Liver (tissue), 9 donors: ENCODE results near the gene MAOA. TPM values are rescaled to one million over a fixed set of nuclear protein-coding genes. Genes with fewer than 3 reads are reported as not detected.

Source experiments
- DNase-seq: peaks from one replicate; pipeline ENCODE4 v3.0.0-alpha.2; 2017; ENCODE audit warnings: low spot score
- H3K27ac ChIP-seq, 2 donors: one replicate each; pipeline ENCODE4 v1.7.0; 2013; ENCODE audit warnings: inconsistent platforms in 2 of 2, low read length in 2 of 2, control low read depth in 1 of 2, low read depth in 1 of 2, mild to moderate bottlenecking in 1 of 2
- H3K27me3 ChIP-seq, 4 donors: one replicate each; pipeline versions ENCODE4 v1.6.1 to v1.7.0; 2013; ENCODE audit warnings: low read length in 3 of 4, inconsistent platforms in 1 of 4, mild to moderate bottlenecking in 1 of 4, moderate library complexity in 1 of 4; ENCODE audit not compliant: control insufficient read depth in 4 of 4, insufficient read depth in 4 of 4
- H3K36me3 ChIP-seq, 4 donors: one replicate each; pipeline versions ENCODE4 v1.6.1 to v1.7.0; 2013; ENCODE audit warnings: low read length in 3 of 4, mild to moderate bottlenecking in 3 of 4, low read depth in 1 of 4, moderate library complexity in 1 of 4; ENCODE audit not compliant: control insufficient read depth in 4 of 4, insufficient read depth in 3 of 4
- H3K4me1 ChIP-seq, 4 donors: one replicate each; pipeline versions ENCODE4 v1.6.1 to v1.7.0; 2013; ENCODE audit warnings: low read length in 3 of 4, mild to moderate bottlenecking in 3 of 4, moderate library complexity in 1 of 4; ENCODE audit not compliant: control insufficient read depth in 4 of 4, insufficient read depth in 4 of 4
- H3K4me3 ChIP-seq, 3 donors: one replicate each; pipeline versions ENCODE4 v1.6.1 to v1.7.0; 2013; ENCODE audit warnings: low read length in 3 of 3, control low read depth in 1 of 3, low read depth in 1 of 3, mild to moderate bottlenecking in 1 of 3
- H3K9ac ChIP-seq, 2 donors: one replicate each; pipeline ENCODE4 v1.7.0; 2013; ENCODE audit warnings: low read length in 2 of 2, mild to moderate bottlenecking in 2 of 2, moderate library complexity in 2 of 2, control low read depth in 1 of 2, low read depth in 1 of 2
- H3K9me3 ChIP-seq, 4 donors: one replicate each; pipeline versions ENCODE4 v1.6.1 to v1.7.0; 2013; ENCODE audit warnings: low read length in 3 of 4; ENCODE audit not compliant: control insufficient read depth in 4 of 4
- ATF3 ChIP-seq: IDR thresholded peaks from 2 replicates; pipeline ENCODE4 v1.6.1; 2016; ENCODE audit warnings: antibody characterized with exemption
- EGR1 ChIP-seq, 2 donors: IDR thresholded peaks; 2 replicates each; pipeline ENCODE4 v1.6.1; 2016 to 2018; ENCODE audit warnings: antibody characterized with exemption in 2 of 2, low read depth in 2 of 2
- FOXA1 ChIP-seq: IDR thresholded peaks from 2 replicates; pipeline ENCODE4 v1.6.1; 2016; ENCODE audit warnings: antibody characterized with exemption
- FOXA2 ChIP-seq: IDR thresholded peaks from 2 replicates; pipeline ENCODE4 v1.6.1; 2016; ENCODE audit warnings: antibody characterized with exemption
- GABPA ChIP-seq, 2 donors: IDR thresholded peaks in 1 of 2; conservative IDR thresholded peaks in 1 of 2; 2 replicates each; pipeline ENCODE4 v1.6.1; 2016; ENCODE audit warnings: antibody characterized with exemption in 2 of 2, mild to moderate bottlenecking in 1 of 2, moderate library complexity in 1 of 2
- HNF4A ChIP-seq, 2 donors: conservative IDR thresholded peaks; 2 replicates each; pipeline ENCODE4 v1.6.1; 2016; ENCODE audit warnings: antibody characterized with exemption in 2 of 2, mild to moderate bottlenecking in 2 of 2
- HNF4G ChIP-seq: IDR thresholded peaks from 2 replicates; pipeline ENCODE4 v1.6.1; 2016; ENCODE audit warnings: antibody characterized with exemption
- JUND ChIP-seq, 2 donors: IDR thresholded peaks; 2 replicates each; pipeline ENCODE4 v1.6.1; 2016; ENCODE audit warnings: antibody characterized with exemption in 2 of 2
- NR2F2 ChIP-seq: IDR thresholded peaks from 2 replicates; pipeline ENCODE4 v1.6.1; 2016; ENCODE audit warnings: antibody characterized with exemption
- RAD21 ChIP-seq, 2 donors: IDR thresholded peaks; 2 replicates each; pipeline ENCODE4 v1.6.1; 2016; ENCODE audit warnings: antibody characterized with exemption in 2 of 2, mild to moderate bottlenecking in 2 of 2
- REST ChIP-seq: IDR thresholded peaks from 2 replicates; pipeline ENCODE4 v1.6.1; 2016; ENCODE audit warnings: antibody characterized with exemption, mild to moderate bottlenecking
- RXRA ChIP-seq, 2 donors: IDR thresholded peaks; 2 replicates each; pipeline ENCODE4 v1.6.1; 2017 to 2018; ENCODE audit warnings: antibody characterized with exemption in 2 of 2, mild to moderate bottlenecking in 1 of 2
- SP1 ChIP-seq: IDR thresholded peaks from 2 replicates; pipeline ENCODE4 v1.6.1; 2018; ENCODE audit warnings: antibody characterized with exemption, mild to moderate bottlenecking
- TAF1 ChIP-seq: conservative IDR thresholded peaks from 2 replicates; pipeline ENCODE4 v1.6.1; 2016; ENCODE audit warnings: antibody characterized with exemption, mild to moderate bottlenecking
- YY1 ChIP-seq: IDR thresholded peaks from 2 replicates; pipeline ENCODE4 v1.6.1; 2016; ENCODE audit warnings: antibody characterized with exemption, mild to moderate bottlenecking
- ZBTB33 ChIP-seq: IDR thresholded peaks from 2 replicates; pipeline ENCODE4 v1.6.1; 2016; ENCODE audit warnings: antibody characterized with exemption
- WGBS: extraction: QIAGEN DNeasy Blood & Tissue Kit; methylation state at CpG from one replicate; pipeline ENCODE4 v1.1.7; 2013; 5-methylcytosine and 5-hydroxymethylcytosine counted together
- polyA plus RNA-seq, 2 donors: library from polyadenylated mRNA; stranded (reverse) in 1 of 2; unstranded in 1 of 2; fragments of 200-250 nt in 1 of 2; fragments of >200 nt in 1 of 2; fragmentation: Nextera tagmentation in 1 of 2; extraction: Ambion mirVana in 1 of 2; gene quantifications; one replicate each; pipeline versions ENCODE4 v1.2.1 to v1.2.3, GENCODE V29; 2013 to 2015
- total RNA-seq, 2 donors: library from RNA; depleted of rRNA; stranded (reverse); fragments of >200 nt; gene quantifications; one replicate each; pipeline ENCODE4 v1.2.3, GENCODE V29; 2014
- TF ChIP-seq, protein P1 (sequence below): IDR thresholded peaks from 2 replicates; pipeline ENCODE4 v1.6.1; 2016; ENCODE audit warnings: antibody characterized with exemption
- TF ChIP-seq, protein P2 (sequence below): fragments of 150-350 bp; IDR thresholded peaks from 2 replicates; pipeline ENCODE4 v1.5.1; 2017; ENCODE audit warnings: improper control_type of control experiment, low read depth, low read length; ENCODE audit not compliant: missing input control
- donor health status: healthy.
- donor health status: healthy.
- donor health status: healthy.
- donor health status: healthy.
- donor health status: healthy.

MAOA gene
- total and polyA plus RNA-seq, 4 donors = 41.0 to 94.2 (median 75.3) TPM

DNA sequence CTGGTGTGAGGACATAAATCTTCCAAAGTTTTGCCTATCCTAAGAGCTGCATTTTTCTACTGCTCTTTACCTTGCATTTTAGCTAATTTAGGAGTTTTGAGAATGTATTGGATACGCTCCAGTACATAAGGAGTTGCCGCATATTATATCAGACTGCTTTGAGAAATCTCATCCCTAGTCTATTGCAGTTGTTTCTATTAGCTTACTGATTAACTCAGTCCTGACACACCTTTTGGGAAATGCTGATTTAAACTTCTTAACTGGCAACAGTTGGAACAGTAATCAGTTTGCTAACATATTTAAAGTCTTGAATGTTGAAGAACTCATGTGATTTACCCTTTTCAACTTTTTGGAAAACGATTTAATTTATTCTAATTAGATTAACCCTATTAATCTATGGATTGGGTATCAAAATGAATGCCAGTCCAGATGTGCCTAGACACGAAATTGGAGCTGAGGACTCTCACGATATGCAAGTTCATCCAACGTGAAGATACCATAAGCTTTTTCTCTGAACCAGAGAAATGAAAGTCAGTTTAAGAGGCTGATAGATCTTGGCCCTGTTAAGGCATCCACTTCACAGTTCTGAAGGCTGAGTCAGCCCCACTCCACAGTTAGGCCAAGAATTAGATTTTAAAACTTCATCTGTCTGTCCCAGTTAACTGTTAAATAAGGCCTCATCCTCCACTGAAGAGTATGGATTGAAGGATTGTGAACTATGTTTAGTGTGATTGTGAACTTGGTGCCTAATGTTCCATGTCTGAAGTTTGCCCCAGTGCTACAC, 90.0 kb downstream of the MAOA start:
- peaks cover 3 to 36% (median 22%) of the 10 kb centered on the region in 4 donors for H3K4me1 ChIP-seq
- H3K27ac ChIP-seq = peak overlapping the region; percentile 22 to 57
- no peaks in the 10 kb centered on the region for H3K9me3 ChIP-seq
- H3K9ac ChIP-seq = peak overlapping the region in 1 of 2 donors; percentile 39
- 57% methylated on average over 6 of the region's 6 CpGs for WGBS
- DNase-seq = no peak
- peaks cover 0 to 2% (median under 1%) of the 10 kb centered on the region in 4 donors for H3K36me3 ChIP-seq
- no peak overlapping the region for H3K4me3 ChIP-seq
- no peaks in the 10 kb centered on the region for H3K27me3 ChIP-seq
- TF ChIP-seq RAD21 (IDR thresholded peaks at IDR 0.05) (peak in 1 of 2 donors; percentile 18), HNF4A (conservative IDR thresholded peaks at IDR 0.05) (peak in 1 of 2 donors; percentile 31), REST (no peak), FOXA2 (peak; percentile 14), GABPA (IDR thresholded peaks at IDR 0.05 in 1 of 2, conservative IDR thresholded peaks at IDR 0.05 in 1 of 2) (no peak), SP1 (peak; percentile 21)

DNA sequence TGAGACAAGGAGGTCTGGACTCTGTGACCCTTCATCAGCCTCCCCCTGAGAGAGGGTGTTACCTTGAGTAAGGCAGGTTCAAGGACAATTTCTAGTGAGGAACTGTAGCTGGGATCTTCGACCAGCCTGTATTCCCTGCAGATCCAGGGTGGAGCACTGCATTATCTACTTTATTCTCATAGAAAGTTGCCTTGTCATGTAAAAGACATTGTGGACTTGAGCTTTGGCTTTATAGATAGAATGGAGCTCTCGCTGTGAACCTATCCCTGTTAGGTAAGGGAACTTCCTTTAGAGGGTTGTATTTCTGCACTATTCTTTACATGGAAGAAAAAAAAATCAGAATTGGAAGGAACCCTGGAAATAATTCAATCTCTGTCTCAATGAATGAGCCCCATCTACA, 91.4 kb downstream of the MAOA start:
- 95% methylated on average over 2 of the region's 2 CpGs for WGBS
- Histone ChIP-seq H3K27me3 (no peaks in the 10 kb centered on the region), H3K36me3 (peaks cover 0 to 2% (median under 1%) of the 10 kb centered on the region in 4 donors), H3K9ac (no peak overlapping the region), H3K4me3 (no peak overlapping the region), H3K4me1 (peaks cover under 1 to 27% (median 19%) of the 10 kb centered on the region in 4 donors), H3K27ac (no peak overlapping the region), H3K9me3 (no peaks in the 10 kb centered on the region)
- no peak for DNase-seq
- TF ChIP-seq YY1 (no peak), TAF1 (no peak), ATF3 (no peak), HNF4A (conservative IDR thresholded peaks at IDR 0.05) (no peak), REST (no peak), ZBTB33 (no peak), EGR1 (IDR thresholded peaks at IDR 0.05; ENCODE audit: low read depth in 2 of 2) (no peak), FOXA2 (no peak), JUND (IDR thresholded peaks at IDR 0.05) (no peak), RXRA (IDR thresholded peaks at IDR 0.05) (no peak), SP1 (no peak), HNF4G (no peak), FOXA1 (no peak), GABPA (IDR thresholded peaks at IDR 0.05 in 1 of 2, conservative IDR thresholded peaks at IDR 0.05 in 1 of 2) (no peak), NR2F2 (no peak), RAD21 (IDR thresholded peaks at IDR 0.05) (no peak)
- TF ChIP-seq, protein P1, sequence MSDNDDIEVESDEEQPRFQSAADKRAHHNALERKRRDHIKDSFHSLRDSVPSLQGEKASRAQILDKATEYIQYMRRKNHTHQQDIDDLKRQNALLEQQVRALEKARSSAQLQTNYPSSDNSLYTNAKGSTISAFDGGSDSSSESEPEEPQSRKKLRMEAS = no peak
- TF ChIP-seq, protein P2, sequence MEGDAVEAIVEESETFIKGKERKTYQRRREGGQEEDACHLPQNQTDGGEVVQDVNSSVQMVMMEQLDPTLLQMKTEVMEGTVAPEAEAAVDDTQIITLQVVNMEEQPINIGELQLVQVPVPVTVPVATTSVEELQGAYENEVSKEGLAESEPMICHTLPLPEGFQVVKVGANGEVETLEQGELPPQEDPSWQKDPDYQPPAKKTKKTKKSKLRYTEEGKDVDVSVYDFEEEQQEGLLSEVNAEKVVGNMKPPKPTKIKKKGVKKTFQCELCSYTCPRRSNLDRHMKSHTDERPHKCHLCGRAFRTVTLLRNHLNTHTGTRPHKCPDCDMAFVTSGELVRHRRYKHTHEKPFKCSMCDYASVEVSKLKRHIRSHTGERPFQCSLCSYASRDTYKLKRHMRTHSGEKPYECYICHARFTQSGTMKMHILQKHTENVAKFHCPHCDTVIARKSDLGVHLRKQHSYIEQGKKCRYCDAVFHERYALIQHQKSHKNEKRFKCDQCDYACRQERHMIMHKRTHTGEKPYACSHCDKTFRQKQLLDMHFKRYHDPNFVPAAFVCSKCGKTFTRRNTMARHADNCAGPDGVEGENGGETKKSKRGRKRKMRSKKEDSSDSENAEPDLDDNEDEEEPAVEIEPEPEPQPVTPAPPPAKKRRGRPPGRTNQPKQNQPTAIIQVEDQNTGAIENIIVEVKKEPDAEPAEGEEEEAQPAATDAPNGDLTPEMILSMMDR = no peak
